GM18861 (cell line): ENCODE data around the gene CCDC57.
A peak's percentile ranks its signal among the peaks of the same experiment; 100 is the strongest.
"Not testable (repeated sequence)": the region's sequence is repeated elsewhere in the genome, so short reads cannot be mapped to it uniquely, and the experiment has no call there.

Experiments
- ATAC-seq: cut with Tn5 transposase; IDR thresholded peaks from one replicate; pipeline ENCODE4 v1.9.1; 2021; ENCODE audit not compliant: unreplicated experiment

Gene CCDC57

GRCh38 chr17:82212331-82213250 lies at the start of gene CCDC57:
Gene CCDC57, minus strand, starts transcription at chr17:82212842. Its CDS starts 10,898 bp downstream, at chr17:82201944.
- peak; percentile 47 for ATAC-seq

GRCh38 chr17:82262344-82262743 lies 49.7 kb upstream of the CCDC57 start:
- ATAC-seq = no peak

GRCh38 chr17:82259972-82260961 lies 47.6 kb upstream of the CCDC57 start:
- ATAC-seq = not testable (repeated sequence)

DNA sequence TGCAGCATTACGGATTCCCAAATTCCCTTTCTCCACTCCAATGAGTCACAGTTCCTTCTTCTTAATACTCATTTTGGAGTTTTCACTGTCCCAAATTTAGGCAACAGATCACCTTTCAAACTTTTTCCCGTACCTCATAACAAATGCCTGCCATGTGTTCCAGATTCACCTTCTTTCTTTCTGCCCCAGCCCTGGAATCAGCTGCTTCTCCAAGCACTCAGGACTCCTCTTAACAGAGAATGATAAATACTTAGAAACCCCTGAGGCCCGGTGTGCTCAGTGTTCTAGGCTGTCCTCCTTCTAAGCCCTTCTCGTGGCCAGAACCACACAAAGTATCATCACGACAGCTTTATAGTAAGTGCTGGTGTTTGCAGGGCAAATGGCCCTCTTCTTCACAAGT lies 45.9 kb upstream of the CCDC57 start:
- ATAC-seq = no peak

GRCh38 chr17:82257473-82257872 lies 44.8 kb upstream of the CCDC57 start:
- ATAC-seq = no peak

DNA sequence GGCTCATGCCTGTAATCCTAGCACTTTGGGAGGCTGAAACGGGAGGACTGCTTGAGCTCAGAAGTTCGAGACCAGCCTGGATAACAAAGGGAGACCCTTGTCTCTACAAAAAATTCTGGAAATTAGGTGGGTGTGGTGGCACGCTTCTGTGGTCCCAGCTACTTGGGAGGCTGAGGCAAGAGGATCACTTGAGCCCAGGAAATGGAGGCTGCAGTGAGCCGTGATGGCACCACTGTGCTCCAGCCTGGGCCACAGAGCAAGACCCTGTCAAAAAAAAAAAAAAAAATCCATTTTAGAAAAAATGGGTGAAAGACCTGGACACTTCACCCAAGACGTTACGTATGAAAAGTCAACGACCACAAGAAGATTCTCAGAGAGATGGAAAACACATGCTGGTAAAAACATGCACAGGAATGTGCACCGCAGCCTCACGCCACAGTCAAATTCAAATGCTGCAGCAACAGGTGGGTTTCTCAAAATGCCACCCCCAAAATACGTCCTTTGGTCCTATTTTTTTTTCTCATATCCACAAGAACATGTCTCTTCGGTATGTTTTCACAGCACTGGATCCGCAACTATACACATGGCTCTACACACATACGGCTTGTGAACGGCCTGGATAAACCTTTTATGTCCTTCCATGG lies 43.7 kb upstream of the CCDC57 start:
- ATAC-seq = no peak

DNA sequence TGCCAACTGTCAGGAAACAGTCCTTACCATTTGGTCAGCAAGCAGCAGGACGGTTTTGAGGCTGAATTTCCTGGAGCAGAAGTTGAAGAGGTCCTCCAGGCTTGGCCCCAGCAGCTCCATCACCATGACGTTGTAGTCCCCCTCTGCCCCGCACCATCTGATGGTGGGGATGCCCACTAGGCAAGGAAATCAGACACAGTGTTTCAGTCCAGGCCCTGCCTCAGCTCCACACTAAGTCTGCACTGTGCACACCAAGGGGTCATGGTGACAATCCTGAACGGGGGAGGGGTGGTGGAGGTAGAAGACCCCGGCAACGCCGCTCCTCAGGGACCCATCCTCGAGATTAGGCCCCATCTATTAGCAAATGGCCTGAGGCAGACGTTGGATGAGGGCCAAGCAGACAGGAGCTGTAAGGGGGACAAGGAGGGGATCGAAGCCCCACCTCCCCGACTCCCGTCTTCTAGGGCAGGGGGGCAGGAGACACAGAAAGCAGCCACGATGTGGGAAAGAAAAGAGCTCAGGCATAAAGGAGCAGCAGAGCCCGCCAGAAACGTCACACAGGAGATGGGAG lies 42.8 kb upstream of the CCDC57 start:
- ATAC-seq = no peak

- not testable (repeated sequence) for ATAC-seq
These were observed 42.1 kb upstream of the CCDC57 start for GRCh38 chr17:82254746-82255145.

- not testable (repeated sequence) for ATAC-seq
These were observed 41.5 kb upstream of the CCDC57 start for GRCh38 chr17:82254096-82254495.

- ATAC-seq = no peak
These were observed 40.5 kb upstream of the CCDC57 start for GRCh38 chr17:82253179-82253544.

DNA sequence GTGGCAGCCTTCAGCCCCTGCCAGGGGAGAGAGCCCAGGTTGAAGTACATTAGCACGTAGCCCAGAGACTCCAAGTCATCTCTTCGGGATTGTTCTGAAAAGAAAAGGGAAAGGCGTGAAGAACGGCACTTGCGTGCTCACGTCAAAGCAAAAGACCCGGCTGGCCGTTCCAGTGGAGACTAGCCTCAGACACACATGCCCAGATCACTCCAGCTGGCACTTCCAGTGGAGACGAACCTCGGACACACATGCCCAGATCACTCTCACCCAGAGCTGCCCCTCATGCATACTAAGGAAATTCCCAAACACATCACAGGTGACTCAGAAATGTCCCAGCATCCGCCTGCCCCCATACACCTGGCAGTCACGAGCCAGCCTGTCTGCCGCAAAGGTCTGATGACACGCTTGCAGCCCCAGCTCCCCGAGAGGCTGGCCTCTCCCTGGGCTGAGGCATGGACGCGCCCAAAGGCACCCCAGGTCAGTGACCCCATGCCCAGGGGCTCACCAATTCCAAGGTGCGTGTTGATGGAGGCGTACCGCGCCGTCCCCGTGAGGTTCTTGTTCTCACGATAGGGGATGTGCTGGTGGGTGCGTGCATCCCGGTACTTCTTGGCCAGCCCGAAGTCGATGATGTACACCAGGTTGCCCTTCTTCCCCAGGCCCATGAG lies 40.0 kb upstream of the CCDC57 start:
- ATAC-seq = no peak

DNA sequence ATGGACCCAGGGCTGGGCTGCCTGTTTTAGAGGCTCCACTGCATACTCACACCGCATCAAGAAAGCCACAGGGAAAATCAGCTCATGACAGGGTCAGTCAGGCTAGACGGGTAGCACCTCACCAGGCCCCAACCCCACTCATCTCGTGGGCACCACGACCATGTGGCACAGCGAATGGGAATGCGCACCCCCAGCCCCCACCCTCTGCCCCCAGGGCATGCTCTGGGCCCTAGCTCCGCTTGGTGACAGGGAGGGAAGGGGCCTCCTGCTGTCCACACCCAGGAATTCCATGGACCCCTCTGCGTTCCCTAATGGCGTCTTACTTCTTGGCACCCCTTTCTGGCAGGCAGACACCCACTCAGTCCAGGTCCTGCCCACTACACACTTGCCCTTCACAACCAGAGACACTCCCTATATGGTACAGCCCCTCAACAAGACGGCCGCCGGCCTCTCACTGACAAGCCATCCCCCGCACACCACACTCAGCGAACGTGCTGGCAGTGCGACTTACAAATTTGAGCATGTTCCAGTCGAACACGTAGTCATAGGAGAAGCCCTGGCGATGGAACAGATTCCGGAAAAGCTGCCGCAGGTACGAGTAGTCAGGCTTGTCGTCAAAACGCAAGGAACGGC lies 38.3 kb upstream of the CCDC57 start:
- ATAC-seq = no peak

- ATAC-seq = no peak
These were observed 37.4 kb upstream of the CCDC57 start for GRCh38 chr17:82249896-82250581.

- no peak for ATAC-seq
These were observed 36.4 kb upstream of the CCDC57 start for GRCh38 chr17:82248815-82249674.

- ATAC-seq = no peak
These were observed 35.4 kb upstream of the CCDC57 start for GRCh38 chr17:82247856-82248671.

DNA sequence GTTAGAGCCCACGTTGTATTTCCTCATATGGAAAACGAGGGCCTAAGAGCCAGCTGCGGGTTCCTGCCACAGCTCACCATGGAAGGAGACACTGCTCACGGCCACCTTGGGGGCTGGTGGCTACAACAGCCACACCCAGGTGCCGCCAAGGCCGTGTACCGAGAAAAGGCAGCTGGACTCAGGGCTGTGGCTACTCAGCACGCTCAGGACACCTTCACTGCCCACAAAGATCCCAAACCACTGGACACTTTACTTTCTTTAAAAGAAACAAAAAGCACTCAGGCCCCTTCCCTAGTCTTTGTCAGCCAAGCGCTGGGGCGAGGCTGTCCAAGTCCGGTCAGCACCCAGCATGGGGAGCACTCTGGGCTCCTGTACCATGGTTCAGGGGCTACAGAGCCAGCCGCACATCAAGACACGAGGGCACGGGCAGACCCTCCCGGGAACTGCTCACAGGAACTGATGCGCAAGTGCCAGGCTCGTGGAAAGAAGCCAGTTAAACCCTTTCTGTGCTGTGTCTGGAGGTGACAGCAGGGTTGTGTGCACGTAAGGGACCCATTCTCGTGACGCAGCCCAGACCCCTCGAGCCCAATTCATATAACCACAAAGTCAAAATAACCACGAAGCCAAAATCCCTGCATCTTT lies 34.7 kb upstream of the CCDC57 start:
- ATAC-seq = no peak
